IPS-11a (cell line): ENCODE results near the gene CHSY3.

Experiments used
- H3K4me3 ChIP-seq: one replicate; pipeline ENCODE4 v1.5.1; 2013; ENCODE audit warnings: low read depth, low read length, control low read depth

Gene CHSY3

DNA sequence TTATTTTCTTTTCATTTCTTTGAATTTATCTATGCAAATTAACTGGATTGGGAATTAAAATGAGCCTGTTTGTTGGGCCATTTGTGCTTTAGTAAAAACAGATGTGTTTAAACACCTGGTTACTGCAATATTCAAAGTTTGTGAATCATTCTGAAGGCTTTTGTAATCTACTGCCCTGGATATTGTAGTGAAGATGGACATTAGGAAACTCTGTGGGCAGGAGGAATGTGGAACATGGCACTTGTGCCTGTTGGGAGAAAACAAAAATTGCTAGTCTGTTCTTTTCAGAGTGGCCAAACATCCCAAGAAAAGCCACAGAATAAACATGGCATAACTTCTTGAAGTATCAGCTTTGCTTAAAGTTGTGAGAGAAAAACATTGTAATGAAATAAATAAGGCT lies 40.8 kb downstream of the CHSY3 start:
- no peak overlapping the region for H3K4me3 ChIP-seq

DNA sequence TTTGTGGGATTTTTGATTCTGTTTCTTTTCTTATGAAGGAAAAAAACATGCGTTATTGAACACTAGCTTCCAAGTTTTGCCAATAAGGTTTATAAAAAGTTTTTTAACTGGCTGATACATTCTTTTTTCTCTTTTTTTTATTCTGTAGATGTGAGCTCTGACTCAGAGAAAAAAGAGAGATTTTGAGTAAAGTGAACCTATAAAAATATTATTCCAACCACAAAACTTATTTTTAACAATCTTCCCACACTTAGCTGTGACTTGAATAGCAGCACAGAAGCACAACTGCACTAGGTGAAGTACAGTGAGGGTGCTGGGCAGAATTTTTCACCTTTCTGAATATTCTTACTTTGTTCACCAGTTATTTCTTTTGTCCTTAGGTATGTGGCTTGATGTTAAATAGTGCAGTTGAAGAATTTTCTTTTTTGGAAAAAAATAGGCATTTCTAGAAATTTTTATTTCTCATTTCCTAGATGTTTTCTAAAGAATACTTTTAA lies 41.6 kb downstream of the CHSY3 start:
- H3K4me3 ChIP-seq, result no peak overlapping the region

DNA sequence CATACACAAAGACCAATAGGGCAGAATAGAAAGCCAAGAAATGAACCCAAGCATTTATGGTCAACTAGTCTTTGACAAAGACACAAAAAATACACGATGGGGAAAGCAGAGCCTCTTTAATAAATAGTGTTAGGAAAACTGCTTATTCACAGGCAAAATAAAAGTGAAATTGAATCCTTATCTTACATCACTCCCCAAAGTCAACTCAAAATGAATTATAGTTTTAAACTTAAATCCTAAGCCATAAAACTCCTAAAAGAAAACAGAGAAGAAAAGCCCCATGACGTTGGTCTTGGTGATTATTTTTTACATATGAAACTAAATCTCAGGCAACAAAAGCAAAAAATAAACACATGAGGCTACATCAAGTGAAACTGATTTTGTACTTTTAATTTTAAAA lies 46.8 kb downstream of the CHSY3 start:
- H3K4me3 ChIP-seq, result no peak overlapping the region

DNA sequence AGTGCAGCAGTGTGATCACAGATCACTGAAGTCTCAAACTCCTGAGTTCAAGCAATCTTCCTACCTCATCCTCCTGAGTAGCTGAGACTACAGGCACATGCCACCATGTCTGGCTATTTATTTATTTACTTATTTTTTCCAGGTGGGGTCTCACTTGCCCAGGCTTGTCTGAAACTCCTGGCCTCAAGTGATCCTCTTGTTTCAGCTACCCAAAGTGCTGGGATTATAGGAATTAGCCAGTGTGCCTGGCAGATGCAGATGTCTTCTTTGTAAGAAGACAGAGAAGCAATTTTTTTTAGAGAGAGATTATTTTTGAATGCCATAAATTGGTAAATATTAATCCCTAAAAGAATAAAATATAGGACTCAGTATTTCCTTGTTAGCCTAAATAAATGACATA lies 54.3 kb downstream of the CHSY3 start:
- no peak overlapping the region for H3K4me3 ChIP-seq

DNA sequence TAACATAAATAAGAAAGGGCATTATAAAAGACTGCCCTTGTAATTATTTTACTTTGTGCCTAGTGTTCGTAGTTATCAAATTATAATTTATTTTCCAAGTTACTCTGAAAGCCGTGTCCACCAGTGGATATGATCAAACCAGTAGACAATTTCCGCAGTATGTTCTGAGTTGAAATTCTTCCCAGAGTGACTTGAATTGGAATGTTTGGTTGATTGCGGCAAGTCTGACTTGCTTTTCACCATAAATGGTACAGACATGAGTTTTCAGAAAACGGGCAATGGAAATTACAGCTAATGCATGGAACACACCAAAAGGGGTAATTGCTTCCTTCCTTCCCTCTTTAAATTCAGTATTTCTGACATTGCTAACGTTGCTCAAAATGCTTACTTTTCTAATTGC lies 56.6 kb downstream of the CHSY3 start:
- no peak overlapping the region for H3K4me3 ChIP-seq

DNA sequence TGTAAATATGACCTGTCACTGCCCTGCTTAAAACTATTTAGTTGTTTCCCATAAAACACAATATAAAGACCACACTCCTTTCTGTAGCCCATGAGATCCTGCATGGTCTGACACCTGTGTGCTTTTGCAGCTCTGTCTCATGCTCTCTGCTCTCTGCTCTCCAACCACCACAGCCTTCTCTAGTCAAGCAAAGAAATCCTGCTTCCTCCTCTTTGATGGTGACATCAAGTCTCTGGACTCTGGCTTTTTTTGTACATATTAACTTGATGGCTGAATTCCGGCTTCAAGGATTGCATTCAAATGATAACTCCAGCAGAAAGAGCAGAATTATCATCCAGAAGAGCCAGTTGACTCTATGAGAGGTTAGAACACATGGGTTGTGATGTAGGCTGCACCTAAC lies 58.2 kb downstream of the CHSY3 start:
- H3K4me3 ChIP-seq, result no peak overlapping the region

DNA sequence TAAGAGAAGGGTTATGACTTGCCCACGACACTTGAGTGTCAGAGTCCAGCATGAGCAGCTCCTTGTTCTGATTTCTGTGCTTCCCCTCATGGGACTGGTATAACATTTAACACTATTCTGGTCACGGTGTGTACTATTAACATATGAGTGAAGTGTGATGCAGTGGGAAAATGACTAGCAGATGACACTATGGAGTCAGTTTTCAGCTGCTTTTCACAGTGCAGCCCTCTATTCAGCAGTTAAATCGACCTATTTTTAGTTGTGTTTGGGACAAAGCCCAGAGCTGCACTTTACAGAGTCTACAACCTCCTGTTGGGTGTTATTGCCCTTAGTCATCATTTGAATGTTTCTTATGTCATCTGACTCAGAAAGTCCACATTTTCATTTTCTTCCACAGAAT lies 59.1 kb downstream of the CHSY3 start:
- H3K4me3 ChIP-seq, result no peak overlapping the region

GRCh38 chr5:129966071-129966470 lies 61.8 kb downstream of the CHSY3 start:
- no peak overlapping the region for H3K4me3 ChIP-seq

GRCh38 chr5:129971714-129972113 lies 67.4 kb downstream of the CHSY3 start:
- no peak overlapping the region for H3K4me3 ChIP-seq

GRCh38 chr5:129972465-129973141 lies 68.3 kb downstream of the CHSY3 start:
- H3K4me3 ChIP-seq, result no peak overlapping the region

- no peak overlapping the region for H3K4me3 ChIP-seq
Measured at GRCh38 chr5:129973716-129974426, 69.6 kb downstream of the CHSY3 start.

GRCh38 chr5:129977810-129978209 lies 73.5 kb downstream of the CHSY3 start:
- no peak overlapping the region for H3K4me3 ChIP-seq

- no peak overlapping the region for H3K4me3 ChIP-seq
Measured at GRCh38 chr5:129978270-129978669, 74.0 kb downstream of the CHSY3 start.

DNA sequence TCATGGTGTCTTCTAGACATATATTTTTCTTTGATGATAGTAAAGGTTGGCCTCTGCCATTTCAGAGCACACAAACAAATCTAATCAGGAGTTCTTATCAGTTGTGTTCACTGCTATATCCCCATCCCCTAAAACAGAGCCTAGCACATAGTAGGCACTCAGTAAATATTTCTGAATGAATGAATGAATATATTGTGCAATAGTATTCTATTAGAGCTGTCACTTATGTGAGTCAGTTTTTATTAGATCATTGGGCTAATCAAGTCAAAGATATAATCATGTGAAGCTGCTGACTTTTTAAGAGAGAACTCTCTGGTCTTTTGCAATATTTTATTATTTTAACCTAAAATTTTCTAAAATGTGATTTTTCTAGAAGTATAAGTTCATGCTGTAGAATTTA lies 84.2 kb downstream of the CHSY3 start:
- H3K4me3 ChIP-seq, result no peak overlapping the region

- H3K4me3 ChIP-seq, result no peak overlapping the region
Measured at GRCh38 chr5:129991780-129992179, 87.5 kb downstream of the CHSY3 start.

DNA sequence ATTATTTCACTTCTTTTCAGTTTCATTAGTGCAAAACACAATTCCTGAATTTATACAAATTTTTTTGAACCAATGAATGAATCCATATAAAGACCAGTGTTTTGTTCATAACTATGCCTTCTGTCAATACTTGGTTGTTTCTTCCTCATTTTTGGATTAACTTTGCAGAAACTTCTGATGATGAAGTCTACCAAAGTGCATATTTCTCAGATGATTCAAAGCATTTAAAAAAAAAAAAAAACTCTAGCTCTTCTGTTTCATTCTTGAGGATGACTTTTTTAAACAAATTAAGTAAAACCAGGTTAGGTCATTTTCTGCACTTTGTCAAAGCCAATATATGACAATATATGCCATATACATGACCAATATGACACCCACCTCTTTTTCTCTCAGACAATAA lies 92.6 kb downstream of the CHSY3 start:
- no peak overlapping the region for H3K4me3 ChIP-seq

DNA sequence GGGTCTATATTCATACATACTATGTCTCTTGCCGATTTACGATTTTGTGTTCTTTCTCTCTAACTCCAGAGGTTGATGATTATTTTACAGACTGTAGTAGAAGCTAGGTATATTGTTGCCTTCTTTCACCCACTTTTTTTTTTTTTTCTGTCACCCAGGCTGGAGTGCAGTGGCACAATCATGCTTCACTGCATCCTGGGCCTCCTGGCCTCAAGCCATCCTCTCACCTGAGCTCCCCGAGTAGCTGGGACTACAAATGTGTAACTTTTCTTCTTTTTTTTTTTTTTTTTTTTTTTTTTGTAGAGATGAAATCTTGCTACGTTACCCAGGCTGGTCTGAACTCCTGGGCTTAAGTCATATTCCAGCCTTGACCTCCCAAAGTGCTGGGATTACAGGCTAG lies 96.2 kb downstream of the CHSY3 start:
- H3K4me3 ChIP-seq, result no peak overlapping the region

GRCh38 chr5:130002183-130002582 lies 97.9 kb downstream of the CHSY3 start:
- no peak overlapping the region for H3K4me3 ChIP-seq

DNA sequence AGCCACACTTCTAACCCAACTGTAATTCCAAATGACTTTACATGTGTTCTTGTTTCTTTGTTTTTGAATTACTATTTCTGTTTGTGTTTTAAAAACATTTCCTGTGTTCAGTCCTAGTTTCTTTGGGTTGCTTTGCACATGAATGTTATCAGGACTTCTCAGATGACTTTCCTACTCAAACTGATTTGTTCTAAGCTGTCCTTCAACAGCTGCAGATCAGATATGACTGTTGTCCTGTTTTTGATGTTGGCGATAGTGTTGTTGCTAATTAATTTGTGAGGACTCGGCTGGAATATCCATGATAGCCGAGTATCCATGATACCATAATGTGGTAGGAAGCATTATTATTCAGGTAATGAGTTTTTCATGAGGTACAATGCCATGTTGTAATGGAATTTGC lies 98.6 kb downstream of the CHSY3 start:
- H3K4me3 ChIP-seq, result no peak overlapping the region

DNA sequence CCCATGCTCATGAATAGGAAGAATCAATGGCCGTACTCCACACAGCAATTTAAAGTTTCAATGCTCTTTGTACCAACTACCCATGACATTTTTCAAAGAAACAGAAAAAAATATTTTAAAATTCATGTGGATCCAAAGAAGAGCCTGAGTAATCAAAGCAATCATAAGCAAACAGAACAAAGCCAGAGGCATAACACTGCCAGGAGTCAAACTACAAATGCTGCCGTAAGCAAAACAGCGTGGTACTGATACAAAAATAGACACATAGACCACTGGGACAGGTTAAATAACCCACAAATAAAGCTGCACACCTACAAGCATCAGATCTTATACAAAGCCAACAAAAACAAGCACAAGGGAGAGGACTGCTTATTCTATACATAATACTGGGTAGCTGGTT lies 107.7 kb downstream of the CHSY3 start:
- no peak overlapping the region for H3K4me3 ChIP-seq

GRCh38 chr5:130017173-130017572 lies 112.9 kb downstream of the CHSY3 start:
- no peak overlapping the region for H3K4me3 ChIP-seq

- no peak overlapping the region for H3K4me3 ChIP-seq
Measured at GRCh38 chr5:130018641-130019040, 114.4 kb downstream of the CHSY3 start.

DNA sequence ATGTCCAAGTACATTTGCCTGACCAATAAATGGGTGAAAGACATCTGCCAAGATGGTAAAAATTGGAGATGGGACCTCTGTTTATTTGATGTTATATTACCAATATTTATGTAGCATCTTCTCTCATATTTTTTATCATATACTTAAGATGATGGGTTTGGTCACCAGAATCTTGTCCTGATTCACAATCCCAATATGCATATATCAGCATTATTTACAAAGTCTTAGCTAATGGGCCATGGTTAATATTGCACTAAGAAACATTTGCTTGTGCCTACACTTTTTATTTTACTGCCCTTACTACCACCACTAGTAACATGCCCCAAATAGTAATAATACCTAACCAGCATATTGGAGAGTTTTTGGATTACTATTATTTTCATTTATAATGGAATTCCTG lies 116.7 kb downstream of the CHSY3 start:
- H3K4me3 ChIP-seq, result no peak overlapping the region
